ENCODE data around the gene MXD1.
A peak's percentile ranks its signal among the peaks of the same experiment; 100 is the strongest.
"Not testable (repeated sequence)": the region's sequence is repeated elsewhere in the genome, so short reads cannot be mapped to it uniquely, and the experiment has no call there.

Gene MXD1

DNA sequence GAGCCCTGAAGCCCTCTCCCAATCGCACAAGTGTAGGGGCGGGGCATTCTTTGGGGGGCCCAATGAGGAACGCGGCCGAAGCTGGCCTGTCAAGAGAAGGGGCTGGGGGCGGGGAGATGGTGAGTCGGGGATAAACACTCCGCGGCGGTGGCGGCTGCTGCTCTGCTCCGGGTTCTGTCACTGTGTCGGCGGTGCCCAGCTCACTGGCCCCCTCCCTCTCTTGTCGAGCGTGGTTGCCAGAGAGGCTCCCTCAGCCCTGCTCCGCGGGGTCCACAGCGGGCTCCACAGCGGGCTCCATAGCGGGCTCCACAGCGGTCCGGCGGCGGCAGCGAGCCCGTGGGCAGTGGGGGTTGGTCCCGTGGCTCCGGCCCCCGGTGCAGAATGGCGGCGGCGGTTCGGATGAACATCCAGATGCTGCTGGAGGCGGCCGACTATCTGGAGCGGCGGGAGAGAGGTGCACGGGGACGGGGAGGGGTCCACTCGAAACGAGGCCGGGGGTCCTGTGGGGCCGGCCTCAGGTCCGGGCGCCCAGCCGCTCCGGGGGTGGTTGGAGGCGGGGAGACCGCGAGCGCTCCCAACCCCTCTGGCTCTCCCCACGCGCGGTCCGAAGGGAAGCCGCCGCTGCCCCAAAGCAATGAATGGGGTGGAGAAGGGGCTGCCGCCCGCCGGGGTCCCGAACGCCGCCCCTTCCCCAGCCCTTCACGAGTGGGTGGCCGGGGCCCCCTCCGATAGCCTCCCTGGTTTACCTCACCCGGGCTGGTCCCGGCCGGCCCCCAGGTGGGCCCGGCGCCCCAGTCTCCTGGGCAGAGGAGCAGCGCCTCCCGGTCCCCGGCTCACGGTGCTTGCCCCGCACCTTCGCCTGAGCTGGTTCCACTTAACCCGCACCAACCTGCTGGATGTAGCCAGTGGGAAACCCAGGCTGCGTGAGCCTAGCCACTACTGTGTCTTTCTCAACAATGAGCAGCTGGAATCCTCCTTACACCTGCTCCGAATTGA is at the start of gene MXD1:
TSS of gene MXD1 (plus strand) at position 160 of the 996 bp plus-strand sequence. CDS start at position 382, 222 bp downstream.
- in situ Hi-C loops (cut with HindIII; ENCODE audit: low pct_ligation_motif_present, low pct_unique_long_range_greater_than_20kb, low sequenced_read_pairs): no loop called here
- peak; percentile 38 for DNase-seq

GRCh38 chr2:69888451-69888850 is 26.5 kb upstream of the MXD1 start:
- in situ Hi-C loops (cut with HindIII; ENCODE audit: low pct_ligation_motif_present, low pct_unique_long_range_greater_than_20kb, low sequenced_read_pairs): no loop called here
- no peak for DNase-seq

- in situ Hi-C loops (cut with HindIII; ENCODE audit: low pct_ligation_motif_present, low pct_unique_long_range_greater_than_20kb, low sequenced_read_pairs): no loop called here
Observed at GRCh38 chr2:69889302-69889701, 25.6 kb upstream of the MXD1 start.

GRCh38 chr2:69890881-69891280 is 24.0 kb upstream of the MXD1 start:
- in situ Hi-C loops (cut with HindIII; ENCODE audit: low pct_ligation_motif_present, low pct_unique_long_range_greater_than_20kb, low sequenced_read_pairs): no loop called here
- no peak for DNase-seq

More at GRCh38 chr2:69889302-69889701, 25.6 kb upstream of the MXD1 start:
- no peak for DNase-seq

DNA sequence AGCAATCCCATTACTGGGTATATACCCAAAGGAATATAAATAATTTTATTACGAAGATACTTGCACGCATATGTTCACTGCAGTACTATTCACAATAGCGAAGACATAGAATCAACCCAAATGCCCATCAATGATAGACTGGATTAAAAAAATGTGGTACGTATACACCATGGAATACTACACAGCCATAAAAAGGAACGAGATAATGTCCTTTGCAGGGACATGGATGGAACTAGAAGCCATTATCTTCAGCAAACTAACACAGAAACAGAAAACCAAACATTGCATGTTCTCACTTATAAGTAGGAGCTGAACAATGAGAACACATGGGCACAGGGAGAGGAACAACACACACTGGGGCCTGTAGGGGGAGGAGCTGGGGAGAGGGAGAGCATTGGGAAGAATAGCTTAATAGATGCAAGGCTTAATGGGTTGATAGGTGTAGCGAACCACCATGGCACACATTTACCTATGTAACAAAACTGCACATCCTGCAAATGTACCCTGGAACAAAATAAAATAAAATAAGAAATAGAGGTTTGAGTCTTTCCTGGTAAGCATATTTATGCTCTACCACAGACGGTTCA is 22.0 kb upstream of the MXD1 start:
- in situ Hi-C loops (cut with HindIII; ENCODE audit: low pct_ligation_motif_present, low pct_unique_long_range_greater_than_20kb, low sequenced_read_pairs); DNase-seq: not testable (repeated sequence)

GRCh38 chr2:69893684-69894551 is 21.0 kb upstream of the MXD1 start, which contains the start of gene SNRNP27:
TSS of gene SNRNP27 (plus strand) at chr2:69893956. CDS start at chr2:69893985, 29 bp downstream.
- peak; percentile 84 for DNase-seq
- in situ Hi-C loops (cut with HindIII; ENCODE audit: low pct_ligation_motif_present, low pct_unique_long_range_greater_than_20kb, low sequenced_read_pairs): no loop called here

GRCh38 chr2:69894737-69895136 is 20.2 kb upstream of the MXD1 start:
- DNase-seq; in situ Hi-C loops (cut with HindIII; ENCODE audit: low pct_ligation_motif_present, low pct_unique_long_range_greater_than_20kb, low sequenced_read_pairs): not testable (repeated sequence)

DNA sequence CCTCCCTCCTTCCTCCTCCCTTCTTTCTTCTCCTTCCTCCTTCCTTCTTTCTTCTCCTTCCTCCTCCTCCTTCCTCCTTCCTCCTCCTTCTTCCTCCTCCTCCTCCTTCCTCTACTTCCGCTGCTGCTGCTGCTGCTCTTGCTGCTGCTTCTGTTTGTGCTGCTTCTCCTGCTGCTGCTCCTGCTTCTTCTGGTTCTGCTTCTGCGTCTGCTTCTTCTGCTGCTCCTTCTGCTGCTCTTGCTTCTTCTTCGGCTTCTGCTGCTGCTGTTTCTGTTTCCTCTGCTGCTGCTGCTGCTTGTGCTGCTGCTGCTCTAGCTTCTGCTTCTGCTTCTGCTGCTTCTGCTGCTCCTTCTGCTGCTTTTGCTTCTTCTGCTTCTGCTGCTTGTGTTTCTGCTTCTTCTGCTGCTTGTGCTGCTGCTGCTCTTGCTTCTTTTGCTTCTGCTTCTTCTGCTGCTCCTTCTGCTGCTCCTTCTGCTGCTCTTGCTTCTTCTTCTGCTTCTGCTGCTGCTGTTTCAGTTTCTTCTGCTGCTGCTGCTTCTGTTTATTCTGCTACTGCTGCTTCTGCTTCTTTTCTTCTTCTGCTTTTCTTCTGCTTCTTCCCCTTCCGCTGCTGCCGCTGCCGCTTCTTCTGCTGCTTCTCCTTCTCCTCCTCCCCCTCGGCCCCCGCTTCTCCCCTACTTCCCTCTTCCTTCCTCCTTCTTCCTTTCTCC is 12.5 kb upstream of the MXD1 start:
- DNase-seq: no peak
- in situ Hi-C loops (cut with HindIII; ENCODE audit: low pct_ligation_motif_present, low pct_unique_long_range_greater_than_20kb, low sequenced_read_pairs): no loop called here

GRCh38 chr2:69907216-69907615 is 7.7 kb upstream of the MXD1 start:
- no peak for DNase-seq
- in situ Hi-C loops (cut with HindIII; ENCODE audit: low pct_ligation_motif_present, low pct_unique_long_range_greater_than_20kb, low sequenced_read_pairs): no loop called here

GRCh38 chr2:69911985-69912563 is 2.8 kb upstream of the MXD1 start:
- DNase-seq: peak; percentile 66
- in situ Hi-C loops (cut with HindIII; ENCODE audit: low pct_ligation_motif_present, low pct_unique_long_range_greater_than_20kb, low sequenced_read_pairs): no loop called here

- DNase-seq: peak; percentile 100
- in situ Hi-C loops (cut with HindIII; ENCODE audit: low pct_ligation_motif_present, low pct_unique_long_range_greater_than_20kb, low sequenced_read_pairs): no loop called here
Observed at GRCh38 chr2:69914164-69914949, 552 bp upstream of the MXD1 start.

GRCh38 chr2:69916106-69916505 is 1.2 kb downstream of the MXD1 start:
- no peak for DNase-seq
- in situ Hi-C loops (cut with HindIII; ENCODE audit: low pct_ligation_motif_present, low pct_unique_long_range_greater_than_20kb, low sequenced_read_pairs): no loop called here

- DNase-seq: peak; percentile 88
- in situ Hi-C loops (cut with HindIII; ENCODE audit: low pct_ligation_motif_present, low pct_unique_long_range_greater_than_20kb, low sequenced_read_pairs): no loop called here
Observed at GRCh38 chr2:69917852-69918251, 2.9 kb downstream of the MXD1 start.

DNA sequence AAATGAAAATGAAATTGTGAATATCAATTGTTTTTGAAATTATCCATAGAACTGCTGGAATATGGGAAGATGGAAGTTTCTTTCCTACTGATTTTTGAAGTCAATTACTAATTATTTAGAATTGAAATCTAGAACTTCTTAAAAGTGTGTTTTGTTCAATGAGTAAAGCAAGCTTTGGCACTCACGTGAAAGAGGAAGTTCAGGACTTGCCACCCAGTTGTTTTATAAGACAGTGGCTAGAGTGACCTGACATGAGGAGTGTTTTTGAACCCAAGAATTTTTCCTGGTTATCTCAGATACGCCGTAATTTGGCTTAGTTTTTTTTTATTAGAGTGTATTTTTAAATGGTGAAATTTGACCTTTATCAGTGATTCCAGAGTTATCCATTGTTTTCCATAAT is 3.5 kb downstream of the MXD1 start:
- in situ Hi-C loops (cut with HindIII; ENCODE audit: low pct_ligation_motif_present, low pct_unique_long_range_greater_than_20kb, low sequenced_read_pairs): no loop called here
- DNase-seq: no peak

- no peak for DNase-seq
- in situ Hi-C loops (cut with HindIII; ENCODE audit: low pct_ligation_motif_present, low pct_unique_long_range_greater_than_20kb, low sequenced_read_pairs): no loop called here
Observed at GRCh38 chr2:69923116-69923515, 8.2 kb downstream of the MXD1 start.

- no peak for DNase-seq
- in situ Hi-C loops (cut with HindIII; ENCODE audit: low pct_ligation_motif_present, low pct_unique_long_range_greater_than_20kb, low sequenced_read_pairs): no loop called here
Observed at GRCh38 chr2:69926849-69927515, 12.1 kb downstream of the MXD1 start.

Data from ACHN (cell line).